HG02885 (cell line): Measurements from ENCODE around the gene GSG1.
"Not testable (repeated sequence)": the region's sequence is repeated elsewhere in the genome, so short reads cannot be mapped to it uniquely, and the experiment has no call there.

Experiments
- ATAC-seq: cut with Tn5 transposase; IDR thresholded peaks from one replicate; pipeline ENCODE4 v1.9.1; 2021; ENCODE audit warnings: mild to moderate bottlenecking; ENCODE audit not compliant: unreplicated experiment, poor library complexity

The GSG1 gene

GRCh38 chr12:13066459-13066858 lies 37.0 kb downstream of the GSG1 start:
- ATAC-seq = no peak

- no peak for ATAC-seq
These were observed 37.5 kb downstream of the GSG1 start for GRCh38 chr12:13066014-13066413.

- ATAC-seq = no peak
These were observed 40.8 kb downstream of the GSG1 start for GRCh38 chr12:13062669-13063068.

- no peak for ATAC-seq
These were observed 42.1 kb downstream of the GSG1 start for GRCh38 chr12:13061377-13061776.

GRCh38 chr12:13060581-13060980 lies 42.9 kb downstream of the GSG1 start:
- ATAC-seq = no peak

GRCh38 chr12:13053617-13054016 lies 49.9 kb downstream of the GSG1 start:
- ATAC-seq = not testable (repeated sequence)

- no peak for ATAC-seq
These were observed 51.0 kb downstream of the GSG1 start for GRCh38 chr12:13052421-13052820.

- no peak for ATAC-seq
These were observed 53.7 kb downstream of the GSG1 start for GRCh38 chr12:13049816-13050215.

GRCh38 chr12:13046964-13047363 lies 56.5 kb downstream of the GSG1 start:
- no peak for ATAC-seq

- ATAC-seq = no peak
These were observed 57.7 kb downstream of the GSG1 start for GRCh38 chr12:13045816-13046215.

- ATAC-seq = no peak
These were observed 58.6 kb downstream of the GSG1 start for GRCh38 chr12:13044906-13045299.

GRCh38 chr12:13044002-13044905 lies 59.2 kb downstream of the GSG1 start, which contains the start of gene FAM234B:
Gene FAM234B, plus strand, starts transcription at chr12:13044381. Its CDS starts 23 bp downstream, at chr12:13044404.
- ATAC-seq = peak; percentile 95

- ATAC-seq = no peak
These were observed 60.7 kb downstream of the GSG1 start for GRCh38 chr12:13042666-13043230.

- ATAC-seq = no peak
These were observed 62.2 kb downstream of the GSG1 start for GRCh38 chr12:13041224-13041623.

GRCh38 chr12:13039328-13039956 lies 64.0 kb downstream of the GSG1 start:
- no peak for ATAC-seq

GRCh38 chr12:13038491-13039161 lies 64.8 kb downstream of the GSG1 start:
- no peak for ATAC-seq

- no peak for ATAC-seq
These were observed 66.6 kb downstream of the GSG1 start for GRCh38 chr12:13036881-13037280.

GRCh38 chr12:13035335-13035734 lies 68.1 kb downstream of the GSG1 start:
- ATAC-seq = not testable (repeated sequence)
